Measurements from ENCODE around the gene LZTFL1. TPM values are rescaled to one million over a fixed set of nuclear protein-coding genes. Genes with fewer than 3 reads are reported as not detected.
A peak's percentile ranks its signal among the peaks of the same experiment; 100 is the strongest.

Gene LZTFL1
- total and polyA plus RNA-seq, 4 donors, result 7.7 to 45.1 (median 22.3) TPM

DNA sequence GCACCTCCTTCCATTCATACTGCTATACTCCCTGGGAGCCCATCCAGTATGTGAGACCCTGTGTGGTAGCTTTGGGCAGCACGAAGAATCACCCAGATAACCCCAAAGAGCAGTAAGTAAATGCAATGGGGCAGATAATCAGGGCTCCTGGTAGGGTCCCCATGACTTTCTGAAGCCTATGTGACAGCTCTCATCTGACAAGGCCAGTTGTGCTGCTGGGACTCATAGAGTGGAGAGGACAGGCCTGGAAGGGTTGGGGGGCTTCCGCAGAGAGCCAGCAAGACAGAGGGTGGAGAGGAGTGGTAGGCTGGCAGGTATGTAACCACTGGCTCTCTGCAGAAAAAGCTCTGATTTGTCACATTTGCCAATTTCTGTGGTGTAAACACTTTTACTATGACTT is 42.3 kb downstream of the LZTFL1 start:
- peaks cover 0 to 24% (median 23%) of the 10 kb centered on the region in 3 donors for H3K27me3 ChIP-seq (ENCODE audit: control insufficient read depth in 3 of 3, insufficient read depth in 3 of 3, low read length in 2 of 3)
- peaks cover 0 to 14% (median 0%) of the 10 kb centered on the region in 5 donors for H3K4me1 ChIP-seq (ENCODE audit: control insufficient read depth in 5 of 5, insufficient read depth in 5 of 5, low read length in 5 of 5)
- no peak for ATAC-seq (ENCODE audit: insufficient read depth, low FRiP score)
- peaks cover 0 to 3% (median 0%) of the 10 kb centered on the region in 4 donors for H3K9me3 ChIP-seq (ENCODE audit: control insufficient read depth in 4 of 4, insufficient read depth in 3 of 4, low read length in 3 of 4)
- H3K36me3 ChIP-seq (ENCODE audit: control insufficient read depth in 4 of 4, insufficient read depth in 4 of 4, low read length in 4 of 4), result peaks cover 0 to 3% (median 0%) of the 10 kb centered on the region in 4 donors
- no peak for DNase-seq
- no peak overlapping the region for H3K9ac ChIP-seq (ENCODE audit: insufficient read depth in 1 of 2, low read length in 2 of 2)
- WGBS, 2 donors, result 92 to 97% methylated on average over 2 of the region's 2 CpGs
- no peak overlapping the region for H3K27ac ChIP-seq (ENCODE audit: low read depth in 1 of 2, low read length in 1 of 2)
- no peak overlapping the region for H3K4me3 ChIP-seq
- TF ChIP-seq CTCF (IDR thresholded peaks at IDR 0.05; ENCODE audit: control extremely low read depth, extremely low read depth), result no peak

GRCh38 chr3:45798034-45798433 is 43.9 kb downstream of the LZTFL1 start:
- no peak for ATAC-seq (ENCODE audit: insufficient read depth, low FRiP score)
- 77 to 83% methylated on average over 4 of the region's 4 CpGs for whole genome bisulfite sequencing, 2 donors

GRCh38 chr3:45796902-45797637 is 44.8 kb downstream of the LZTFL1 start:
- Histone ChIP-seq H3K4me1 (ENCODE audit: control insufficient read depth in 5 of 5, insufficient read depth in 5 of 5, low read length in 5 of 5) (peaks cover 0 to 20% (median 0%) of the 10 kb centered on the region in 5 donors), H3K4me3 (no peak overlapping the region), H3K27me3 (ENCODE audit: control insufficient read depth in 3 of 3, insufficient read depth in 3 of 3, low read length in 2 of 3) (peaks cover 0 to 24% (median 24%) of the 10 kb centered on the region in 3 donors), H3K9ac (ENCODE audit: insufficient read depth in 1 of 2, low read length in 2 of 2) (peak overlapping the region; percentile 16 to 20), H3K9me3 (ENCODE audit: control insufficient read depth in 4 of 4, insufficient read depth in 3 of 4, low read length in 3 of 4) (peaks cover 0 to 3% (median 0%) of the 10 kb centered on the region in 4 donors), H3K27ac (ENCODE audit: low read depth in 1 of 2, low read length in 1 of 2) (no peak overlapping the region), H3K36me3 (ENCODE audit: control insufficient read depth in 4 of 4, insufficient read depth in 4 of 4, low read length in 4 of 4) (peaks cover 0 to under 1% (median 0%) of the 10 kb centered on the region in 4 donors)
- DNase-seq (no peak), ATAC-seq (ENCODE audit: insufficient read depth, low FRiP score) (no peak)
- no peak for TF ChIP-seq CTCF (IDR thresholded peaks at IDR 0.05; ENCODE audit: control extremely low read depth, extremely low read depth)
- 62 to 63% methylated on average over 13 of the region's 13 CpGs for WGBS, 2 donors

More at GRCh38 chr3:45798034-45798433, 43.9 kb downstream of the LZTFL1 start:
- peaks cover 0 to 3% (median 0%) of the 10 kb centered on the region in 4 donors for H3K9me3 ChIP-seq (ENCODE audit: control insufficient read depth in 4 of 4, insufficient read depth in 3 of 4, low read length in 3 of 4)
- no peak for TF ChIP-seq CTCF (IDR thresholded peaks at IDR 0.05; ENCODE audit: control extremely low read depth, extremely low read depth)
- no peak for DNase-seq
- H3K27ac ChIP-seq (ENCODE audit: low read depth in 1 of 2, low read length in 1 of 2), result no peak overlapping the region
- peaks cover 0 to 24% (median 24%) of the 10 kb centered on the region in 3 donors for H3K27me3 ChIP-seq (ENCODE audit: control insufficient read depth in 3 of 3, insufficient read depth in 3 of 3, low read length in 2 of 3)
- H3K36me3 ChIP-seq (ENCODE audit: control insufficient read depth in 4 of 4, insufficient read depth in 4 of 4, low read length in 4 of 4), result peaks cover 0 to 3% (median 0%) of the 10 kb centered on the region in 4 donors
- peaks cover 0 to 20% (median 0%) of the 10 kb centered on the region in 5 donors for H3K4me1 ChIP-seq (ENCODE audit: control insufficient read depth in 5 of 5, insufficient read depth in 5 of 5, low read length in 5 of 5)
- H3K9ac ChIP-seq (ENCODE audit: insufficient read depth in 1 of 2, low read length in 2 of 2), result no peak overlapping the region
- no peak overlapping the region for H3K4me3 ChIP-seq

Measured in lung (tissue), 12 donors.